IPS-15b (cell line): ENCODE data around the gene CTSE.

Source experiments
- H3K27me3 ChIP-seq: one replicate; pipeline ENCODE4 v1.6.1; 2013; ENCODE audit warnings: low read length; ENCODE audit not compliant: control insufficient read depth, insufficient read depth
- H3K36me3 ChIP-seq: one replicate; pipeline ENCODE4 v1.6.1; 2013; ENCODE audit warnings: low read length; ENCODE audit not compliant: control insufficient read depth, insufficient read depth
- H3K4me1 ChIP-seq: one replicate; pipeline ENCODE4 v1.6.1; 2013; ENCODE audit warnings: mild to moderate bottlenecking, low read length; ENCODE audit not compliant: control insufficient read depth, insufficient read depth
- H3K4me3 ChIP-seq: one replicate; pipeline ENCODE4 v1.5.1; 2013; ENCODE audit warnings: low read depth, low read length
- H3K9ac ChIP-seq: one replicate; pipeline ENCODE4 v1.6.1; 2013; ENCODE audit warnings: low read depth, mild to moderate bottlenecking, low read length
- H3K9me3 ChIP-seq: one replicate; pipeline ENCODE4 v1.6.1; 2013; ENCODE audit warnings: mild to moderate bottlenecking, low read length; ENCODE audit not compliant: control insufficient read depth, insufficient read depth

CTSE gene

GRCh38 chr1:205980237-205980870 lies 43.3 kb downstream of the CTSE start:
- Histone ChIP-seq H3K9me3 (no peaks in the 10 kb centered on the region), H3K4me1 (peaks cover 2% of the 10 kb centered on the region), H3K9ac (no peak overlapping the region), H3K36me3 (no peaks in the 10 kb centered on the region), H3K4me3 (no peak overlapping the region), H3K27me3 (no peaks in the 10 kb centered on the region)

- H3K9me3 ChIP-seq, result no peaks in the 10 kb centered on the region
- no peak overlapping the region for H3K9ac ChIP-seq
- no peak overlapping the region for H3K4me3 ChIP-seq
- H3K27me3 ChIP-seq, result no peaks in the 10 kb centered on the region
- H3K4me1 ChIP-seq, result peaks cover 2% of the 10 kb centered on the region
- H3K36me3 ChIP-seq, result no peaks in the 10 kb centered on the region
Observed at GRCh38 chr1:205979301-205979700, 44.4 kb downstream of the CTSE start.

- Histone ChIP-seq H3K9ac (no peak overlapping the region), H3K27me3 (no peaks in the 10 kb centered on the region), H3K9me3 (no peaks in the 10 kb centered on the region), H3K36me3 (no peaks in the 10 kb centered on the region), H3K4me1 (peaks cover 2% of the 10 kb centered on the region), H3K4me3 (no peak overlapping the region)
Observed at GRCh38 chr1:205978676-205979075, 45.0 kb downstream of the CTSE start.

- Histone ChIP-seq H3K4me3 (no peak overlapping the region), H3K27me3 (no peaks in the 10 kb centered on the region), H3K9me3 (no peaks in the 10 kb centered on the region), H3K36me3 (no peaks in the 10 kb centered on the region), H3K9ac (no peak overlapping the region), H3K4me1 (peaks cover 2% of the 10 kb centered on the region)
Observed at GRCh38 chr1:205977402-205978014, 46.2 kb downstream of the CTSE start.

GRCh38 chr1:205976708-205977401 lies 46.8 kb downstream of the CTSE start:
- Histone ChIP-seq H3K4me1 (peaks cover 2% of the 10 kb centered on the region), H3K4me3 (no peak overlapping the region), H3K27me3 (no peaks in the 10 kb centered on the region), H3K9me3 (no peaks in the 10 kb centered on the region), H3K36me3 (no peaks in the 10 kb centered on the region), H3K9ac (no peak overlapping the region)

GRCh38 chr1:205976036-205976435 lies 47.7 kb downstream of the CTSE start:
- Histone ChIP-seq H3K36me3 (no peaks in the 10 kb centered on the region), H3K27me3 (no peaks in the 10 kb centered on the region), H3K4me1 (peaks cover 2% of the 10 kb centered on the region), H3K4me3 (no peak overlapping the region), H3K9ac (no peak overlapping the region), H3K9me3 (no peaks in the 10 kb centered on the region)

GRCh38 chr1:205975387-205975998 lies 48.2 kb downstream of the CTSE start:
- Histone ChIP-seq H3K4me1 (peaks cover 2% of the 10 kb centered on the region), H3K36me3 (no peaks in the 10 kb centered on the region)

GRCh38 chr1:205974712-205975111 lies 49.0 kb downstream of the CTSE start:
- Histone ChIP-seq H3K27me3 (no peaks in the 10 kb centered on the region), H3K9me3 (no peaks in the 10 kb centered on the region), H3K4me3 (no peak overlapping the region), H3K9ac (no peak overlapping the region), H3K36me3 (no peaks in the 10 kb centered on the region), H3K4me1 (peaks cover 2% of the 10 kb centered on the region)

More at GRCh38 chr1:205975387-205975998, 48.2 kb downstream of the CTSE start:
- Histone ChIP-seq H3K9me3 (no peaks in the 10 kb centered on the region), H3K9ac (no peak overlapping the region), H3K4me3 (no peak overlapping the region), H3K27me3 (no peaks in the 10 kb centered on the region)

- H3K27me3 ChIP-seq, result no peaks in the 10 kb centered on the region
- H3K36me3 ChIP-seq, result no peaks in the 10 kb centered on the region
- H3K4me1 ChIP-seq, result peaks cover 2% of the 10 kb centered on the region
- no peak overlapping the region for H3K9ac ChIP-seq
- no peaks in the 10 kb centered on the region for H3K9me3 ChIP-seq
- H3K4me3 ChIP-seq, result no peak overlapping the region
Observed at GRCh38 chr1:205973377-205974232, 50.1 kb downstream of the CTSE start.

- Histone ChIP-seq H3K9me3 (no peaks in the 10 kb centered on the region), H3K27me3 (no peaks in the 10 kb centered on the region), H3K36me3 (no peaks in the 10 kb centered on the region)
Observed at GRCh38 chr1:205972491-205973168, 51.1 kb downstream of the CTSE start.

GRCh38 chr1:205972081-205972480 lies 51.6 kb downstream of the CTSE start:
- H3K27me3 ChIP-seq, result no peaks in the 10 kb centered on the region
- peaks cover 2% of the 10 kb centered on the region for H3K4me1 ChIP-seq
- H3K9ac ChIP-seq, result no peak overlapping the region
- no peaks in the 10 kb centered on the region for H3K9me3 ChIP-seq
- no peak overlapping the region for H3K4me3 ChIP-seq
- H3K36me3 ChIP-seq, result no peaks in the 10 kb centered on the region

More at GRCh38 chr1:205972491-205973168, 51.1 kb downstream of the CTSE start:
- peaks cover 2% of the 10 kb centered on the region for H3K4me1 ChIP-seq
- H3K9ac ChIP-seq, result no peak overlapping the region
- no peak overlapping the region for H3K4me3 ChIP-seq
